SK-N-SH (cell line): ENCODE results near the gene GALNTL6. TPM values are rescaled to one million over a fixed set of nuclear protein-coding genes. Genes with fewer than 3 reads are reported as not detected.

Experiments used
- CTCF ChIA-PET: fragments of 300-600, 350-600 bp; formaldehyde crosslinking; extraction: SDS; loops from one replicate; lab custom pipeline; 2021; lab: Yijun Ruan, JAX
- POLR2A ChIA-PET: fragments of 350-600 bp; sonication (Branson Sonifier 250); formaldehyde crosslinking; extraction: SDS; loops from one replicate; lab custom pipeline; 2020; ENCODE audit warnings: antibody characterized with exemption, inconsistent platforms; lab: Yijun Ruan, JAX
- DNase-seq: peaks from one replicate; pipeline ENCODE4 v3.0.0; 2012
- H2AFZ ChIP-seq: fragments of 200-600 bp; sonication (generic); 2 replicates; pipeline ENCODE4 v1.8.1; 2016; ENCODE audit warnings: antibody characterized with exemption, mild to moderate bottlenecking, low read depth
- H3F3A ChIP-seq: fragments of 200-600 bp; sonication (generic); replicated peaks from 2 replicates; pipeline ENCODE3; 2016; ENCODE audit warnings: antibody characterized with exemption, mild to moderate bottlenecking; ENCODE audit not compliant: insufficient read depth
- H3K27ac ChIP-seq, 2 experiments: fragments of 200-500 bp in 1 of 2; fragments of 200-600 bp in 1 of 2; sonication (Bioruptor generic) in 1 of 2; sonication (generic), shearing (Covaris generic) in 1 of 2; 2 replicates each; pipeline versions ENCODE4 v1.5.1 to v1.6.1; 2014 to 2016; ENCODE audit warnings: low read depth in 2 of 2, inconsistent platforms in 1 of 2, low read length in 1 of 2, mild to moderate bottlenecking in 1 of 2, mixed read lengths in 1 of 2
- H3K27me3 ChIP-seq: fragments of 200-600 bp; sonication (generic), shearing (Covaris generic); 2 replicates; pipeline ENCODE4 v1.6.1; 2016; ENCODE audit warnings: mixed run types; ENCODE audit not compliant: insufficient read depth
- H3K36me3 ChIP-seq, 2 experiments: fragments of 200-500 bp in 1 of 2; fragments of 200-600 bp in 1 of 2; sonication (Bioruptor generic) in 1 of 2; sonication (generic) in 1 of 2; replicated peaks in 1 of 2; 2 replicates each; pipeline versions ENCODE3 to v1.5.1; 2014 to 2016; ENCODE audit warnings: low read length in 1 of 2, mild to moderate bottlenecking in 1 of 2; ENCODE audit not compliant: insufficient read depth in 2 of 2, control insufficient read depth in 1 of 2
- H3K4me1 ChIP-seq, 2 experiments: fragments of 200-500 bp in 1 of 2; fragments of 200-600 bp in 1 of 2; sonication (Bioruptor generic) in 1 of 2; sonication (generic), shearing (Covaris generic) in 1 of 2; 2 replicates each; pipeline versions ENCODE4 v1.5.1 to v1.6.1; 2014 to 2016; ENCODE audit warnings: low read depth in 1 of 2, low read length in 1 of 2, mixed run types in 1 of 2; ENCODE audit not compliant: insufficient read depth in 2 of 2, control insufficient read depth in 1 of 2
- H3K4me2 ChIP-seq: fragments of 200-600 bp; sonication (generic), shearing (Covaris generic); 2 replicates; pipeline ENCODE4 v1.6.1; 2017; ENCODE audit warnings: mixed run types
- H3K4me3 ChIP-seq, 2 experiments: fragments of 200-500 bp in 1 of 2; fragments of 200-600 bp in 1 of 2; sonication (Bioruptor generic) in 1 of 2; sonication (generic), shearing (Covaris generic) in 1 of 2; 2 replicates each; pipeline versions ENCODE4 v1.5.1 to v1.8.1; 2014 to 2016; ENCODE audit warnings: low read depth in 2 of 2, inconsistent platforms in 1 of 2, low read length in 1 of 2, mild to moderate bottlenecking in 1 of 2, mixed read lengths in 1 of 2, moderate library complexity in 1 of 2
- H3K79me2 ChIP-seq: fragments of 200-600 bp; sonication (generic); 2 replicates; pipeline ENCODE4 v1.8.1; 2017; ENCODE audit warnings: mild to moderate bottlenecking; ENCODE audit not compliant: insufficient read depth
- H3K9ac ChIP-seq: fragments of 200-600 bp; sonication (generic); 2 replicates; pipeline ENCODE4 v1.6.1; 2017; ENCODE audit warnings: mixed run types
- H3K9me2 ChIP-seq: fragments of 200-600 bp; sonication (generic); 2 replicates; pipeline ENCODE4 v1.6.1; 2017; ENCODE audit warnings: mixed run types
- H3K9me3 ChIP-seq: fragments of 200-600 bp; sonication (generic); 2 replicates; pipeline ENCODE4 v1.6.1; 2017; ENCODE audit warnings: mixed run types, mild to moderate bottlenecking, moderate library complexity
- H4K20me1 ChIP-seq: fragments of 200-600 bp; sonication (generic); 2 replicates; pipeline ENCODE4 v1.6.1; 2017; ENCODE audit warnings: mild to moderate bottlenecking, mixed run types; ENCODE audit not compliant: insufficient read depth
- ELF1 ChIP-seq: IDR thresholded peaks from 2 replicates; pipeline ENCODE4 v1.4.0; 2012
- FOXJ3 ChIP-seq: sonication (generic); formaldehyde crosslinking; IDR thresholded peaks from 2 replicates; pipeline ENCODE4 v1.5.1; 2020; ENCODE audit warnings: mild to moderate bottlenecking, missing genetic modification reagents
- JUND ChIP-seq: IDR thresholded peaks from 2 replicates; pipeline ENCODE4 v1.4.0; 2012
- MXI1 ChIP-seq: IDR thresholded peaks from 2 replicates; pipeline ENCODE4 v1.6.1; 2012; ENCODE audit warnings: mild to moderate bottlenecking, low read depth, low read length, improper control_type of control experiment
- RAD21 ChIP-seq: IDR thresholded peaks from 2 replicates; pipeline ENCODE4 v1.6.1; 2012; ENCODE audit warnings: mild to moderate bottlenecking, low read length
- RXRA ChIP-seq: IDR thresholded peaks from 2 replicates; pipeline ENCODE4 v1.4.0; 2012; ENCODE audit warnings: low read depth, mild to moderate bottlenecking, borderline replicate concordance
- SIN3A ChIP-seq: IDR thresholded peaks from 2 replicates; pipeline ENCODE4 v1.6.1; 2012; ENCODE audit warnings: low read depth, mild to moderate bottlenecking, low read length, moderate library complexity, borderline replicate concordance
- SMC3 ChIP-seq: IDR thresholded peaks from 2 replicates; pipeline ENCODE4 v1.6.1; 2012; ENCODE audit warnings: low read depth, low read length, improper control_type of control experiment
- TAF1 ChIP-seq: IDR thresholded peaks from 2 replicates; pipeline ENCODE4 v1.6.1; 2012; ENCODE audit warnings: low read depth, mild to moderate bottlenecking, low read length, moderate library complexity, borderline replicate concordance
- YY1 ChIP-seq: IDR thresholded peaks from 2 replicates; pipeline ENCODE4 v1.4.0; 2012; ENCODE audit warnings: low read depth, mild to moderate bottlenecking
- WGBS: methylation state at CpG from one replicate; pipeline ENCODE4 v1.1.6; 2017; ENCODE audit warnings: low lambda C conversion rate; 5-methylcytosine and 5-hydroxymethylcytosine counted together
- polyA plus RNA-seq, 3 experiments: library from polyadenylated mRNA; depleted of rRNA; stranded (reverse); fragments of >200 nt; gene quantifications; 2 replicates each; pipeline ENCODE4 v1.2.3, GENCODE V29; 2012
- TF ChIP-seq, protein P1 (sequence below): fragments of 150-350 bp; IDR thresholded peaks from 2 replicates; pipeline ENCODE4 v1.6.1; 2016; ENCODE audit warnings: mild to moderate bottlenecking, low read depth, low read length
- TF ChIP-seq, protein P2 (sequence below): IDR thresholded peaks from 2 replicates; pipeline ENCODE4 v1.4.0; 2012; ENCODE audit warnings: low read depth
- TF ChIP-seq, protein P3 (sequence below): IDR thresholded peaks from 2 replicates; pipeline ENCODE4 v1.4.0; 2012; ENCODE audit warnings: low read depth, borderline replicate concordance
- TF ChIP-seq, protein P4 (sequence below): IDR thresholded peaks from 2 replicates; pipeline ENCODE4; 2012
- TF ChIP-seq, protein P5 (sequence below): IDR thresholded peaks from 2 replicates; pipeline ENCODE4 v1.4.0; 2012; ENCODE audit warnings: low read depth, borderline replicate concordance
- TF ChIP-seq, protein P6 (sequence below): fragments of 150-350 bp; IDR thresholded peaks from 2 replicates; pipeline ENCODE4 v1.6.1; 2017; ENCODE audit warnings: antibody characterized with exemption, low read length, low read depth, borderline replicate concordance
- TF ChIP-seq, protein P7 (sequence below): IDR thresholded peaks from 2 replicates; pipeline ENCODE4 v1.6.1; 2012; ENCODE audit warnings: mild to moderate bottlenecking, low read depth, low read length, moderate library complexity

Gene GALNTL6
- polyA plus RNA-seq, 1 of the 3 experiments (the other 2 are of a cell fraction) = 0.07 TPM

DNA sequence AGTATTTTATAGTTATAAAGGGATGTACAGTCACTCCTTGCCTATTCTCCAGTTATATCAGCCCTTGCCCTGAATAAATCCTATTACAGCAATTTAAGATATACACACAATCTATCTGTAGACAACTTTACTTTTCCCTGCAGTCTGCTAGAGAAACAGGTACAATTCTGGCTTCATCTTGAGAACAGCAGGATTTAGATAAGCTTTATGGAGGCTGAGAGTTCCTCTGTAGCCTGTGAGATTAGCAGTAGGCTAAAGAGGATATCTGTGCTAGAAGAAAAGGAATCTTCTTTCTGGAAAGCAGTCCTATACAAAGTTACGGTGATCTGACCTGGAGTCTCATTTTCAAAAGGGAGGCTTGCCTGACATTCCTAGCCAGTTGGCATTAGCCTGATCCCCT lies 290.3 kb downstream of the GALNTL6 start:
- H3K9ac ChIP-seq = no peak overlapping the region
- H3K27me3 ChIP-seq = no peaks in the 10 kb centered on the region
- H3K79me2 ChIP-seq = no peaks in the 10 kb centered on the region
- H4K20me1 ChIP-seq = no peaks in the 10 kb centered on the region
- H3K4me3 ChIP-seq = no peak overlapping the region
- no peak overlapping the region for H2AFZ ChIP-seq
- H3K4me2 ChIP-seq = no peak overlapping the region
- ChIA-PET CTCF (no interaction called here), POLR2A (no interaction called here)
- H3K9me2 ChIP-seq = no peaks in the 10 kb centered on the region; the same call in 1 of the 2 replicates
- H3K4me1 ChIP-seq = no peaks in the 10 kb centered on the region
- H3K27ac ChIP-seq = no peak overlapping the region
- DNase-seq = no peak
- no peaks in the 10 kb centered on the region for H3K36me3 ChIP-seq
- no peaks in the 10 kb centered on the region for H3K9me3 ChIP-seq
- 75% methylated on average over 1 of the region's 1 CpG for WGBS
- TF ChIP-seq RAD21 (no peak), FOXJ3 (no peak), YY1 (no peak), SMC3 (no peak), RXRA (no peak), JUND (no peak), TAF1 (no peak)
- TF ChIP-seq, protein P1, sequence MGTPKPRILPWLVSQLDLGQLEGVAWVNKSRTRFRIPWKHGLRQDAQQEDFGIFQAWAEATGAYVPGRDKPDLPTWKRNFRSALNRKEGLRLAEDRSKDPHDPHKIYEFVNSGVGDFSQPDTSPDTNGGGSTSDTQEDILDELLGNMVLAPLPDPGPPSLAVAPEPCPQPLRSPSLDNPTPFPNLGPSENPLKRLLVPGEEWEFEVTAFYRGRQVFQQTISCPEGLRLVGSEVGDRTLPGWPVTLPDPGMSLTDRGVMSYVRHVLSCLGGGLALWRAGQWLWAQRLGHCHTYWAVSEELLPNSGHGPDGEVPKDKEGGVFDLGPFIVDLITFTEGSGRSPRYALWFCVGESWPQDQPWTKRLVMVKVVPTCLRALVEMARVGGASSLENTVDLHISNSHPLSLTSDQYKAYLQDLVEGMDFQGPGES = no peak
- TF ChIP-seq, protein P2, sequence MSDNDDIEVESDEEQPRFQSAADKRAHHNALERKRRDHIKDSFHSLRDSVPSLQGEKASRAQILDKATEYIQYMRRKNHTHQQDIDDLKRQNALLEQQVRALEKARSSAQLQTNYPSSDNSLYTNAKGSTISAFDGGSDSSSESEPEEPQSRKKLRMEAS = no peak
- TF ChIP-seq, protein P3, sequence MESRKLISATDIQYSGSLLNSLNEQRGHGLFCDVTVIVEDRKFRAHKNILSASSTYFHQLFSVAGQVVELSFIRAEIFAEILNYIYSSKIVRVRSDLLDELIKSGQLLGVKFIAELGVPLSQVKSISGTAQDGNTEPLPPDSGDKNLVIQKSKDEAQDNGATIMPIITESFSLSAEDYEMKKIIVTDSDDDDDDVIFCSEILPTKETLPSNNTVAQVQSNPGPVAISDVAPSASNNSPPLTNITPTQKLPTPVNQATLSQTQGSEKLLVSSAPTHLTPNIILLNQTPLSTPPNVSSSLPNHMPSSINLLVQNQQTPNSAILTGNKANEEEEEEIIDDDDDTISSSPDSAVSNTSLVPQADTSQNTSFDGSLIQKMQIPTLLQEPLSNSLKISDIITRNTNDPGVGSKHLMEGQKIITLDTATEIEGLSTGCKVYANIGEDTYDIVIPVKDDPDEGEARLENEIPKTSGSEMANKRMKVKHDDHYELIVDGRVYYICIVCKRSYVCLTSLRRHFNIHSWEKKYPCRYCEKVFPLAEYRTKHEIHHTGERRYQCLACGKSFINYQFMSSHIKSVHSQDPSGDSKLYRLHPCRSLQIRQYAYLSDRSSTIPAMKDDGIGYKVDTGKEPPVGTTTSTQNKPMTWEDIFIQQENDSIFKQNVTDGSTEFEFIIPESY = no peak
- H3F3A ChIP-seq = no peaks in the 10 kb centered on the region

DNA sequence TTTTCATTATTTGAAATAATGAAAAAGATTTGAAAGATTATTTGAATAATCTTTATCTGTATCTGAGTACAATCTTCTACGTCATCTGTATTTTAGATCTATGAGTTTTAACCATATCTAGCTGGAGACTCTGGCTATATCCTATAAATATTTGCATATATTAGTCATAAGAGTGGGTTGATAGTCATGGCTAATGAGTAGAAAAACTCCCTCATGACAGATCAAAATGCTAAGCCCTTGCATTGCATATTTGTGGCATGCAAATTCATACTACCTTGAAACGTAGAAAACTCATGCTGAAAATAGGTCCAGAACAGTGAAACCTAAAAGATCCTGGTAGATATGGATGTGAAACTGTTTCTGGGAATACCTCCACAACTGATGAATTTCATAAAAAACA lies 291.3 kb downstream of the GALNTL6 start:
- H3K36me3 ChIP-seq = no peaks in the 10 kb centered on the region
- CTCF ChIA-PET = no interaction called here
- POLR2A ChIA-PET = no interaction called here
- no peaks in the 10 kb centered on the region for H3K79me2 ChIP-seq
- no peaks in the 10 kb centered on the region for H3K27me3 ChIP-seq
- no peak overlapping the region for H3K4me2 ChIP-seq
- no peak overlapping the region for H3K27ac ChIP-seq
- 43% methylated on average over 2 of the region's 2 CpGs for WGBS
- H3K9me3 ChIP-seq = no peaks in the 10 kb centered on the region
- H3K4me3 ChIP-seq = no peak overlapping the region
- no peaks in the 10 kb centered on the region for H4K20me1 ChIP-seq
- no peak overlapping the region for H2AFZ ChIP-seq
- H3K9ac ChIP-seq = no peak overlapping the region
- no peaks in the 10 kb centered on the region; the same call in 1 of the 2 replicates for H3K9me2 ChIP-seq
- DNase-seq = no peak
- no peaks in the 10 kb centered on the region for H3F3A ChIP-seq
- H3K4me1 ChIP-seq = no peaks in the 10 kb centered on the region
- TF ChIP-seq MXI1 (no peak), ELF1 (no peak), SIN3A (no peak)
- TF ChIP-seq, protein P4, sequence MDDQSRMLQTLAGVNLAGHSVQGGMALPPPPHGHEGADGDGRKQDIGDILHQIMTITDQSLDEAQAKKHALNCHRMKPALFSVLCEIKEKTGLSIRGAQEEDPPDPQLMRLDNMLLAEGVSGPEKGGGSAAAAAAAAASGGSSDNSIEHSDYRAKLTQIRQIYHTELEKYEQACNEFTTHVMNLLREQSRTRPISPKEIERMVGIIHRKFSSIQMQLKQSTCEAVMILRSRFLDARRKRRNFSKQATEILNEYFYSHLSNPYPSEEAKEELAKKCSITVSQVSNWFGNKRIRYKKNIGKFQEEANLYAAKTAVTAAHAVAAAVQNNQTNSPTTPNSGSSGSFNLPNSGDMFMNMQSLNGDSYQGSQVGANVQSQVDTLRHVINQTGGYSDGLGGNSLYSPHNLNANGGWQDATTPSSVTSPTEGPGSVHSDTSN = no peak
- TF ChIP-seq, protein P5, sequence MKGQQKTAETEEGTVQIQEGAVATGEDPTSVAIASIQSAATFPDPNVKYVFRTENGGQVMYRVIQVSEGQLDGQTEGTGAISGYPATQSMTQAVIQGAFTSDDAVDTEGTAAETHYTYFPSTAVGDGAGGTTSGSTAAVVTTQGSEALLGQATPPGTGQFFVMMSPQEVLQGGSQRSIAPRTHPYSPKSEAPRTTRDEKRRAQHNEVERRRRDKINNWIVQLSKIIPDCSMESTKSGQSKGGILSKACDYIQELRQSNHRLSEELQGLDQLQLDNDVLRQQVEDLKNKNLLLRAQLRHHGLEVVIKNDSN = no peak
- TF ChIP-seq, protein P6, sequence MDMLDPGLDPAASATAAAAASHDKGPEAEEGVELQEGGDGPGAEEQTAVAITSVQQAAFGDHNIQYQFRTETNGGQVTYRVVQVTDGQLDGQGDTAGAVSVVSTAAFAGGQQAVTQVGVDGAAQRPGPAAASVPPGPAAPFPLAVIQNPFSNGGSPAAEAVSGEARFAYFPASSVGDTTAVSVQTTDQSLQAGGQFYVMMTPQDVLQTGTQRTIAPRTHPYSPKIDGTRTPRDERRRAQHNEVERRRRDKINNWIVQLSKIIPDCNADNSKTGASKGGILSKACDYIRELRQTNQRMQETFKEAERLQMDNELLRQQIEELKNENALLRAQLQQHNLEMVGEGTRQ = no peak
- TF ChIP-seq, protein P7, sequence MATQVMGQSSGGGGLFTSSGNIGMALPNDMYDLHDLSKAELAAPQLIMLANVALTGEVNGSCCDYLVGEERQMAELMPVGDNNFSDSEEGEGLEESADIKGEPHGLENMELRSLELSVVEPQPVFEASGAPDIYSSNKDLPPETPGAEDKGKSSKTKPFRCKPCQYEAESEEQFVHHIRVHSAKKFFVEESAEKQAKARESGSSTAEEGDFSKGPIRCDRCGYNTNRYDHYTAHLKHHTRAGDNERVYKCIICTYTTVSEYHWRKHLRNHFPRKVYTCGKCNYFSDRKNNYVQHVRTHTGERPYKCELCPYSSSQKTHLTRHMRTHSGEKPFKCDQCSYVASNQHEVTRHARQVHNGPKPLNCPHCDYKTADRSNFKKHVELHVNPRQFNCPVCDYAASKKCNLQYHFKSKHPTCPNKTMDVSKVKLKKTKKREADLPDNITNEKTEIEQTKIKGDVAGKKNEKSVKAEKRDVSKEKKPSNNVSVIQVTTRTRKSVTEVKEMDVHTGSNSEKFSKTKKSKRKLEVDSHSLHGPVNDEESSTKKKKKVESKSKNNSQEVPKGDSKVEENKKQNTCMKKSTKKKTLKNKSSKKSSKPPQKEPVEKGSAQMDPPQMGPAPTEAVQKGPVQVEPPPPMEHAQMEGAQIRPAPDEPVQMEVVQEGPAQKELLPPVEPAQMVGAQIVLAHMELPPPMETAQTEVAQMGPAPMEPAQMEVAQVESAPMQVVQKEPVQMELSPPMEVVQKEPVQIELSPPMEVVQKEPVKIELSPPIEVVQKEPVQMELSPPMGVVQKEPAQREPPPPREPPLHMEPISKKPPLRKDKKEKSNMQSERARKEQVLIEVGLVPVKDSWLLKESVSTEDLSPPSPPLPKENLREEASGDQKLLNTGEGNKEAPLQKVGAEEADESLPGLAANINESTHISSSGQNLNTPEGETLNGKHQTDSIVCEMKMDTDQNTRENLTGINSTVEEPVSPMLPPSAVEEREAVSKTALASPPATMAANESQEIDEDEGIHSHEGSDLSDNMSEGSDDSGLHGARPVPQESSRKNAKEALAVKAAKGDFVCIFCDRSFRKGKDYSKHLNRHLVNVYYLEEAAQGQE = no peak
- TF ChIP-seq, protein P1 = no peak
